HepG2 (cell line): ENCODE results near the gene PAK1IP1. TPM values are rescaled to one million over a fixed set of nuclear protein-coding genes. Genes with fewer than 3 reads are reported as not detected.

Source experiments
- AGO1 ChIP-seq: fragments of 200-400 bp; formaldehyde crosslinking; IDR thresholded peaks from 2 replicates; pipeline ENCODE4 v1.6.1; 2017; ENCODE audit warnings: mild to moderate bottlenecking, low read depth, low read length, moderate library complexity; ENCODE audit not compliant: poor library complexity, severe bottlenecking
- CBFB ChIP-seq: sonication (generic); formaldehyde crosslinking; IDR thresholded peaks from 2 replicates; pipeline ENCODE4 v1.4.0; 2020; ENCODE audit warnings: missing genetic modification reagents
- CHD2 ChIP-seq: IDR thresholded peaks from 2 replicates; pipeline ENCODE4 v1.6.1; 2011; ENCODE audit warnings: low read depth, low read length, improper control_type of control experiment
- CREM ChIP-seq, 2 experiments: sonication (generic) in 1 of 2; formaldehyde crosslinking in 1 of 2; IDR thresholded peaks; 2 replicates each; pipeline versions ENCODE4 v1.4.0 to v1.6.1; 2016 to 2020; ENCODE audit warnings: antibody characterized with exemption in 1 of 2, mild to moderate bottlenecking in 1 of 2, missing genetic modification reagents in 1 of 2
- GABPB1 ChIP-seq: IDR thresholded peaks from 2 replicates; pipeline ENCODE4 v1.6.1; 2016; ENCODE audit warnings: mild to moderate bottlenecking, missing genetic modification reagents, moderate library complexity, missing compliant biosample characterization
- GATAD2A ChIP-seq: IDR thresholded peaks from 2 replicates; pipeline ENCODE4 v1.6.1; 2016
- HOXA5 ChIP-seq: sonication (generic); formaldehyde crosslinking; IDR thresholded peaks from 2 replicates; pipeline ENCODE4 v1.4.0; 2020; ENCODE audit warnings: missing genetic modification reagents
- KAT2B ChIP-seq: fragments of 150-350 bp; IDR thresholded peaks from 2 replicates; pipeline ENCODE4 v1.6.1; 2014; ENCODE audit warnings: low read depth, low read length, borderline replicate concordance
- KDM3A ChIP-seq: IDR thresholded peaks from 2 replicates; pipeline ENCODE4 v1.6.1; 2018; ENCODE audit warnings: low read depth, missing compliant biosample characterization
- NBN ChIP-seq: fragments of 450-650 bp; conservative IDR thresholded peaks from 2 replicates; pipeline ENCODE4 v1.6.1; 2017
- NR2F6 ChIP-seq, 2 experiments: IDR thresholded peaks; 2 replicates each; pipeline ENCODE4 v1.6.1; 2016; ENCODE audit warnings: antibody characterized with exemption in 1 of 2, mild to moderate bottlenecking in 1 of 2
- SMARCC2 ChIP-seq: fragments of 450-650 bp; IDR thresholded peaks from 2 replicates; pipeline ENCODE4 v1.6.1; 2017; ENCODE audit warnings: antibody characterized with exemption, mild to moderate bottlenecking
- TAF1 ChIP-seq: sonication (generic); formaldehyde crosslinking; IDR thresholded peaks from 2 replicates; pipeline ENCODE4 v1.4.0; 2020; ENCODE audit warnings: missing genetic modification reagents
- TMF1 ChIP-seq: sonication (generic); formaldehyde crosslinking; IDR thresholded peaks from 2 replicates; pipeline ENCODE4 v1.8.1; 2022; ENCODE audit warnings: low read depth, missing genetic modification reagents
- TP53 ChIP-seq: sonication (generic); formaldehyde crosslinking; conservative IDR thresholded peaks from 2 replicates; pipeline ENCODE4 v1.4.0; 2020; ENCODE audit warnings: missing genetic modification reagents
- ZNF12 ChIP-seq: sonication (generic); formaldehyde crosslinking; IDR thresholded peaks from 2 replicates; pipeline ENCODE4 v1.5.0; 2020; ENCODE audit warnings: missing genetic modification reagents
- ZNF333 ChIP-seq: sonication (generic); formaldehyde crosslinking; IDR thresholded peaks from 2 replicates; pipeline ENCODE4 v1.4.0; 2020; ENCODE audit warnings: mild to moderate bottlenecking, missing genetic modification reagents, borderline replicate concordance
- ZNF335 ChIP-seq: sonication (generic); formaldehyde crosslinking; IDR thresholded peaks from 2 replicates; pipeline ENCODE4 v1.4.0; 2020; ENCODE audit warnings: missing genetic modification reagents
- ZNF354B ChIP-seq: sonication (generic); formaldehyde crosslinking; IDR thresholded peaks from 2 replicates; pipeline ENCODE4 v1.8.0; 2022; ENCODE audit warnings: mild to moderate bottlenecking, missing genetic modification reagents
- ZNF44 ChIP-seq: sonication (generic); formaldehyde crosslinking; IDR thresholded peaks from 2 replicates; pipeline ENCODE4 v1.5.1; 2020; ENCODE audit warnings: mild to moderate bottlenecking, missing genetic modification reagents
- ZNF550 ChIP-seq: sonication (generic); formaldehyde crosslinking; IDR thresholded peaks from 2 replicates; pipeline ENCODE4 v1.4.0; 2020; ENCODE audit warnings: mild to moderate bottlenecking, missing genetic modification reagents, borderline replicate concordance
- ZNF580 ChIP-seq: IDR thresholded peaks from 2 replicates; pipeline ENCODE4 v1.6.1; 2016; ENCODE audit warnings: low read depth, borderline replicate concordance
- ZNF713 ChIP-seq: sonication (generic); formaldehyde crosslinking; IDR thresholded peaks from 2 replicates; pipeline ENCODE4 v1.4.0; 2020; ENCODE audit warnings: mild to moderate bottlenecking, missing genetic modification reagents
- ZNF766 ChIP-seq: sonication (generic); formaldehyde crosslinking; IDR thresholded peaks from 2 replicates; pipeline ENCODE4 v1.5.0; 2020; ENCODE audit warnings: missing genetic modification reagents, borderline replicate concordance
- polyA plus RNA-seq, 8 experiments: library from polyadenylated mRNA; depleted of rRNA in 3 of 8; stranded (reverse) in 7 of 8; unstranded in 1 of 8; fragments of >200 nt; fragmentation: Illumina TruSeq in 4 of 8; extraction: Trizol in 4 of 8; gene quantifications; 2 replicates each; pipeline versions ENCODE4 v1.2.1 to v1.2.3, GENCODE V29; 2011 to 2016; ENCODE audit warnings: low read depth in 4 of 8, missing spikeins in 1 of 8, mixed read lengths in 1 of 8; ENCODE audit not compliant: insufficient read depth in 1 of 8
- total RNA-seq, 5 experiments: library from RNA; depleted of rRNA; stranded (reverse); fragments of >200 nt; fragmentation: Illumina TruSeq; extraction: Trizol; gene quantifications; 2 replicates each; pipeline ENCODE4 v1.2.3, GENCODE V29; 2016; ENCODE audit warnings: low read depth in 1 of 5
- TF ChIP-seq, protein P1 (sequence below): sonication (generic); formaldehyde crosslinking; IDR thresholded peaks from 2 replicates; pipeline ENCODE4 v1.4.0; 2020; ENCODE audit warnings: missing genetic modification reagents, mild to moderate bottlenecking, borderline replicate concordance
- TF ChIP-seq, protein P2 (sequence below): sonication (generic); formaldehyde crosslinking; IDR thresholded peaks from 2 replicates; pipeline ENCODE4 v1.4.0; 2020; ENCODE audit warnings: missing genetic modification reagents

Gene PAK1IP1
- total and polyA plus RNA-seq, 2 of the 13 experiments (the other 11 are each of a cell fraction or from before 2014, with no cell fraction given) = 23.4 to 66.2 TPM

DNA sequence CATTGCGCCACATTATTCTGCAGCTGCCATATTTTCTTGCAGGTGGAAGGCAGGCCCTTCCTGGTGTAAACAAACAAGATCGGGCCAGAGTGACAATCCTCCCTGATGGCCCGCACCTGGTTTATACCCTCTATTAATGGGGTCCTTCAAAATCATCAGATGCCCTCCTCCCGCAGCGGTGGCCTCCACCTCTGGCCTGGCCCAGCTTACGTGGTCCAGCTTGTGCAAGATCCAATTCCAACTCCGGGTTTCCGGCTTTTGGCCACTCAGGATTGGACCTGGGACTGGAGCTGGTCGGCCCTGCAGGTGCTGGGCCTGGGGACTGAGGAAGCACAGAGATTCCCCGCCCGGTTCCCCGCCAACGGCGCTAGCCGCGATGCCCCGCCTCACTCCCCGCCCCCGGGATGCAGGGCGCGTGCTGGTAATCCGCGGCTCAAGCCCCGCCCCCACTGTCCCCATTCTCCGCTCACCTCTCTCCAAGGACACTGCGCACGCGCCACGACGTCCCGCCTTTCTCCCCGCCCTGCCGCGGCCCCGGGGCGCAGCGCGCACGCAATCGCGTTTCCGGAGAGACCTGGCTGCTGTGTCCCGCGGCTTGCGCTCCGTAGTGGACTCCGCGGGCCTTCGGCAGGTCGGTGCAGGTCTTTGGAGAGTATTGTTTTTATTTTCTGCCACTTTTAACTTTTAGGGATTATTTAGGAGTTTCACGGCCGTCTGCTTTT, 52.6 kb downstream of the PAK1IP1 start, which contains the start of gene TMEM14B (continued):
- TF ChIP-seq CREM (IDR thresholded peaks at IDR 0.05) = peak; percentile 48; the same call in 1 of the 2 replicates
- 0 out of 2 replicates have a peak, but pooled peaks have one; percentile 42 for TF ChIP-seq CREM (CRISPR knock-in tag; IDR thresholded peaks at IDR 0.05)
- peak; percentile 83; the same call in 1 of the 2 replicates for TF ChIP-seq TP53
- peak; percentile 85 for TF ChIP-seq GATAD2A (CRISPR knock-in tag)
- TF ChIP-seq KAT2B = no peak
- TF ChIP-seq CHD2 = peak; percentile 66; the same call in 1 of the 2 replicates
- TF ChIP-seq AGO1 = peak; percentile 77
- TF ChIP-seq ZNF44 (CRISPR knock-in tag) = peak; percentile 59; the same call in 1 of the 2 replicates
- TF ChIP-seq ZNF335 (CRISPR knock-in tag) = peak; percentile 97
- TF ChIP-seq SMARCC2 = no peak
- TF ChIP-seq KDM3A (CRISPR knock-in tag) = peak; percentile 91
- peak; percentile 37; the same call in 1 of the 2 replicates for TF ChIP-seq NR2F6 (IDR thresholded peaks at IDR 0.05)
- peak; percentile 41; the same call in 1 of the 2 replicates for TF ChIP-seq NR2F6 (CRISPR knock-in tag; IDR thresholded peaks at IDR 0.05)
- TF ChIP-seq ZNF333 = peak; percentile 91
- TF ChIP-seq, protein P1, sequence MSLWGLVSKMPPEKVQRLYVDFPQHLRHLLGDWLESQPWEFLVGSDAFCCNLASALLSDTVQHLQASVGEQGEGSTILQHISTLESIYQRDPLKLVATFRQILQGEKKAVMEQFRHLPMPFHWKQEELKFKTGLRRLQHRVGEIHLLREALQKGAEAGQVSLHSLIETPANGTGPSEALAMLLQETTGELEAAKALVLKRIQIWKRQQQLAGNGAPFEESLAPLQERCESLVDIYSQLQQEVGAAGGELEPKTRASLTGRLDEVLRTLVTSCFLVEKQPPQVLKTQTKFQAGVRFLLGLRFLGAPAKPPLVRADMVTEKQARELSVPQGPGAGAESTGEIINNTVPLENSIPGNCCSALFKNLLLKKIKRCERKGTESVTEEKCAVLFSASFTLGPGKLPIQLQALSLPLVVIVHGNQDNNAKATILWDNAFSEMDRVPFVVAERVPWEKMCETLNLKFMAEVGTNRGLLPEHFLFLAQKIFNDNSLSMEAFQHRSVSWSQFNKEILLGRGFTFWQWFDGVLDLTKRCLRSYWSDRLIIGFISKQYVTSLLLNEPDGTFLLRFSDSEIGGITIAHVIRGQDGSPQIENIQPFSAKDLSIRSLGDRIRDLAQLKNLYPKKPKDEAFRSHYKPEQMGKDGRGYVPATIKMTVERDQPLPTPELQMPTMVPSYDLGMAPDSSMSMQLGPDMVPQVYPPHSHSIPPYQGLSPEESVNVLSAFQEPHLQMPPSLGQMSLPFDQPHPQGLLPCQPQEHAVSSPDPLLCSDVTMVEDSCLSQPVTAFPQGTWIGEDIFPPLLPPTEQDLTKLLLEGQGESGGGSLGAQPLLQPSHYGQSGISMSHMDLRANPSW (CRISPR knock-in tag) = peak; percentile 69; the same call in 1 of the 2 replicates
- peak; percentile 31 for TF ChIP-seq HOXA5
- TF ChIP-seq CBFB (CRISPR knock-in tag) = 0 out of 2 replicates have a peak, but pooled peaks have one; percentile 69
- TF ChIP-seq TAF1 (CRISPR knock-in tag) = peak; percentile 95
- TF ChIP-seq TMF1 (CRISPR knock-in tag) = no peak; the same call in 1 of the 2 replicates
- no peak for TF ChIP-seq ZNF766 (CRISPR knock-in tag)
- TF ChIP-seq ZNF550 = no peak; the same call in 1 of the 2 replicates
- no peak for TF ChIP-seq NBN
- TF ChIP-seq ZNF354B = peak; percentile 68; the same call in 1 of the 2 replicates
- peak; percentile 96 for TF ChIP-seq GABPB1 (CRISPR knock-in tag)
- no peak for TF ChIP-seq ZNF12 (CRISPR knock-in tag)
- no peak; the same call in none of the 2 replicates for TF ChIP-seq ZNF580
- no peak for TF ChIP-seq ZNF713 (CRISPR knock-in tag)
- TF ChIP-seq, protein P2, sequence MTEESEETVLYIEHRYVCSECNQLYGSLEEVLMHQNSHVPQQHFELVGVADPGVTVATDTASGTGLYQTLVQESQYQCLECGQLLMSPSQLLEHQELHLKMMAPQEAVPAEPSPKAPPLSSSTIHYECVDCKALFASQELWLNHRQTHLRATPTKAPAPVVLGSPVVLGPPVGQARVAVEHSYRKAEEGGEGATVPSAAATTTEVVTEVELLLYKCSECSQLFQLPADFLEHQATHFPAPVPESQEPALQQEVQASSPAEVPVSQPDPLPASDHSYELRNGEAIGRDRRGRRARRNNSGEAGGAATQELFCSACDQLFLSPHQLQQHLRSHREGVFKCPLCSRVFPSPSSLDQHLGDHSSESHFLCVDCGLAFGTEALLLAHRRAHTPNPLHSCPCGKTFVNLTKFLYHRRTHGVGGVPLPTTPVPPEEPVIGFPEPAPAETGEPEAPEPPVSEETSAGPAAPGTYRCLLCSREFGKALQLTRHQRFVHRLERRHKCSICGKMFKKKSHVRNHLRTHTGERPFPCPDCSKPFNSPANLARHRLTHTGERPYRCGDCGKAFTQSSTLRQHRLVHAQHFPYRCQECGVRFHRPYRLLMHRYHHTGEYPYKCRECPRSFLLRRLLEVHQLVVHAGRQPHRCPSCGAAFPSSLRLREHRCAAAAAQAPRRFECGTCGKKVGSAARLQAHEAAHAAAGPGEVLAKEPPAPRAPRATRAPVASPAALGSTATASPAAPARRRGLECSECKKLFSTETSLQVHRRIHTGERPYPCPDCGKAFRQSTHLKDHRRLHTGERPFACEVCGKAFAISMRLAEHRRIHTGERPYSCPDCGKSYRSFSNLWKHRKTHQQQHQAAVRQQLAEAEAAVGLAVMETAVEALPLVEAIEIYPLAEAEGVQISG = peak; percentile 85
